ENCODE measurements around the gene TRERF1. TPM values are rescaled to one million over a fixed set of nuclear protein-coding genes. Genes with fewer than 3 reads are reported as not detected.

The TRERF1 gene
- total RNA-seq, 2 donors from 2014 or later: 3.5 to 3.8 TPM

DNA sequence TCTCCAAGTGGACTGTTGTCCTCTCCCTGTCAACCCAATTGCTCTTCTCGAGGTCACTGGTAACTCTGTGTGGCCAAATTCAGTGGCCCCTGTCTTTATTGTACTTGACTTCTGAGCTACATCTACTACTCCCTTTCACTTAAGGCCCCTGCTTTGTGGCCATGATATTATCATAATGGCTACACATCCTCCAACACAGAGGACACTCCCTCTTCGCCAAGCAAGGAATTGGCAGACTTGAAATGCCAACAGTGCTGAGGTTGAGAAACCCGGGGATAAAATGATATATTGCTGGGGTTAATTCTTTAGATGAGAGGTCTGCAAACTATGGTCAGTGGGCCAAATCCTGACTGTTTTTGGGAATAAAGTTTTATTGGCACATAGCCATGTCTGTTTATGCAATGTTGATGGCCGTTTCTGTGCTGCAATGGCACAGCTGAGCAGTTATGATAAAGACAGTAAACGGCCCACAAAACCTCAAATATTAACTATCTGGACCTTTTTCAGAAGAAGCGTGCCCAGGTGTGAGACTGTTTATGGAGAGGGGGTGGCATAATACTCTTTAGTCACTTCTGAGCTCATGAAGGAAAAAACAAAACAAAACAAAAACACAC lies 222.1 kb downstream of the TRERF1 start:
- intact Hi-C loops (cut with DNase I): no loop called here
- Histone ChIP-seq H3K9me3 (no peaks in the 10 kb centered on the region), H3K4me1 (no peaks in the 10 kb centered on the region), H3K36me3 (no peaks in the 10 kb centered on the region), H3K4me3 (no peak overlapping the region), H3K9ac (ENCODE audit: low read depth in 2 of 2, low read length in 2 of 2) (no peak overlapping the region), H3K27me3 (no peaks in the 10 kb centered on the region), H3K27ac (no peak overlapping the region)
- no peak for DNase-seq
- TF ChIP-seq, protein P1, sequence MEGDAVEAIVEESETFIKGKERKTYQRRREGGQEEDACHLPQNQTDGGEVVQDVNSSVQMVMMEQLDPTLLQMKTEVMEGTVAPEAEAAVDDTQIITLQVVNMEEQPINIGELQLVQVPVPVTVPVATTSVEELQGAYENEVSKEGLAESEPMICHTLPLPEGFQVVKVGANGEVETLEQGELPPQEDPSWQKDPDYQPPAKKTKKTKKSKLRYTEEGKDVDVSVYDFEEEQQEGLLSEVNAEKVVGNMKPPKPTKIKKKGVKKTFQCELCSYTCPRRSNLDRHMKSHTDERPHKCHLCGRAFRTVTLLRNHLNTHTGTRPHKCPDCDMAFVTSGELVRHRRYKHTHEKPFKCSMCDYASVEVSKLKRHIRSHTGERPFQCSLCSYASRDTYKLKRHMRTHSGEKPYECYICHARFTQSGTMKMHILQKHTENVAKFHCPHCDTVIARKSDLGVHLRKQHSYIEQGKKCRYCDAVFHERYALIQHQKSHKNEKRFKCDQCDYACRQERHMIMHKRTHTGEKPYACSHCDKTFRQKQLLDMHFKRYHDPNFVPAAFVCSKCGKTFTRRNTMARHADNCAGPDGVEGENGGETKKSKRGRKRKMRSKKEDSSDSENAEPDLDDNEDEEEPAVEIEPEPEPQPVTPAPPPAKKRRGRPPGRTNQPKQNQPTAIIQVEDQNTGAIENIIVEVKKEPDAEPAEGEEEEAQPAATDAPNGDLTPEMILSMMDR (IDR thresholded peaks at IDR 0.05): no peak

DNA sequence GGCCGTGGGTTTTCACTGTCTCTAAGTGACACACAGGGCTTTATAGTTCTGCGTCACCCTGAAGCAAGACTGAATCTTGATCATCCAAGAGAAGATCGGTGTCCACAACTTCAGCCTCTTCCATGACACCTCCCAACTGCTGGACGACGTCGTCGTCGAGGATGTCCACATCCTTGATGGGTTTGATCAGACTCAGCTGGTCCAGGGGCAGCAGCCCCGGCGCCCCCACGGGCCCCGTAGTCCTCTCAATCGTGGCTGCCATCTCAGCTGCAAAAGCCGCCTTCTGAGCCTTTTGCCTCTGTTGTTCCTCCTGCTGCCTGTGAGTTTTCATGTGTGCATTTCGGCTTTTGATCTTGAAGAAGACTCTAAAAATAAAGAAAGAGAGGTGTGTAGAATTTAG lies 223.4 kb downstream of the TRERF1 start:
- DNase-seq: no peak
- no peaks in the 10 kb centered on the region for H3K27me3 ChIP-seq
- H3K9me3 ChIP-seq: no peaks in the 10 kb centered on the region
- no peaks in the 10 kb centered on the region for H3K36me3 ChIP-seq
- H3K4me1 ChIP-seq: no peaks in the 10 kb centered on the region
- H3K4me3 ChIP-seq: no peak overlapping the region
- peak overlapping the region; percentile 76 for H3K27ac ChIP-seq
- TF ChIP-seq, protein P1 (IDR thresholded peaks at IDR 0.05): no peak
- intact Hi-C loops (cut with DNase I): no loop called here
- H3K9ac ChIP-seq (ENCODE audit: low read depth in 2 of 2, low read length in 2 of 2): no peak overlapping the region

DNA sequence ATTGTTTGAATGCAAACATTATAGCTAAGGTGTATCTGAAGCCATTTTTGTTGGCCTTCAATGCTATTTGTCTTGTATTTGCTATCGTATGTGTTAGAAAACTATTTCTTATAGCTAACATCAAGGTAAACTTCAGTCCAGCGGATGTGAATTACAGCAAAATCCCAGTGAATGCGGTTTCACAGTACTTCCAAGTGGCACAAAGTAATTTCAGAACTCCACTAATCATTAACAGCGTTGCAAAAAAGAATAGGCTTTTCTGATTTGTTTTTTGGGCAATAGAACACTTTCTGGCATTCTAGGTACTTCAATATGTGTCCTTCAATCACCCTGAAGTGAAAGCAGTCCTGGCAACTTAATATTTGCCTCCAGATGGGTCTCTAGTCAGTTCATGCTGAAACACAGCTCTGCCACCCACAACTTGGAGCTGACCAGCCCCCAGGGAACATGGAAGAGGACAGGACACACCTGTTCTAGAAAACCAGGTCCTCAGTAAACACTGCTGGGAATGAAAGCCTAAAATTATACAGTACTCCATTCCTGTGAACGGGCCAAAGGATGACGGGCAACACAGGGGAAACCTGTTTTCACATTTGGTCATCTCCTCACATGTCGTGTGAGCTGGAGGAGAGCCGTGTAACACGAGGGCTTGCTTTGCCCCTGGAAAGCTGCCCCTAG lies 224.4 kb downstream of the TRERF1 start:
- H3K36me3 ChIP-seq: no peaks in the 10 kb centered on the region
- TF ChIP-seq, protein P1 (IDR thresholded peaks at IDR 0.05): no peak
- H3K9ac ChIP-seq (ENCODE audit: low read depth in 2 of 2, low read length in 2 of 2): peak overlapping the region in 1 of 2 donors; percentile 73
- H3K27ac ChIP-seq: peak overlapping the region; percentile 76
- no peaks in the 10 kb centered on the region for H3K9me3 ChIP-seq
- no peak for DNase-seq
- H3K4me1 ChIP-seq: no peaks in the 10 kb centered on the region
- intact Hi-C loops (cut with DNase I): no loop called here
- no peak overlapping the region for H3K4me3 ChIP-seq
- no peaks in the 10 kb centered on the region for H3K27me3 ChIP-seq

DNA sequence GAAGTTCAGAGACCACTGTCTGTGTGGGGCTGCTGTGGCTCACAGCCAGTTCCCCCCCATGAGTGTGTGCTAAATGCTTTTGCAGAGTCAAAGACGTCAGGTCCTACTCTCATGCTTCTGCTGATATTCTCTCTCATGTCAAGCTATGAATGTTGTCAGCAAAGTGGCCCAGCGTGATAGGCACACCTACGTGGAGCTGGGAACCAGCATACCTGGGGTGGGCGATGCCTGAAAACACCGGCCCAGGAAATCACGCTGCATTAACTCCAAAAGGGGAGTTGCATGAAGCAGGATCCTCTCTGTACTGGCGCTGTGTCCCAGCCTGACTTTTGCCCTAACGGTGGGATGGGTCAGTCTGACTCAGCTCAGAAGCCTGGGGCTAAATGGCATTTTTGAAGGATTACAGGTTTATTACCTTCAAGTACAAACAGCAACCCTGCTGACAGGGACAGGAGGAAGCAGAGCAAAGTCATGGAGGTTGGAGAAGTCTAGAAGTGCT lies 225.0 kb downstream of the TRERF1 start:
- DNase-seq: peak; percentile 84
- H3K27ac ChIP-seq: peak overlapping the region; percentile 76
- no peaks in the 10 kb centered on the region for H3K27me3 ChIP-seq
- H3K9me3 ChIP-seq: no peaks in the 10 kb centered on the region
- TF ChIP-seq, protein P1 (IDR thresholded peaks at IDR 0.05): no peak
- H3K36me3 ChIP-seq: no peaks in the 10 kb centered on the region
- peak overlapping the region in 1 of 2 donors; percentile 73 for H3K9ac ChIP-seq (ENCODE audit: low read depth in 2 of 2, low read length in 2 of 2)
- intact Hi-C loops (cut with DNase I): no loop called here
- no peaks in the 10 kb centered on the region for H3K4me1 ChIP-seq
- no peak overlapping the region for H3K4me3 ChIP-seq

DNA sequence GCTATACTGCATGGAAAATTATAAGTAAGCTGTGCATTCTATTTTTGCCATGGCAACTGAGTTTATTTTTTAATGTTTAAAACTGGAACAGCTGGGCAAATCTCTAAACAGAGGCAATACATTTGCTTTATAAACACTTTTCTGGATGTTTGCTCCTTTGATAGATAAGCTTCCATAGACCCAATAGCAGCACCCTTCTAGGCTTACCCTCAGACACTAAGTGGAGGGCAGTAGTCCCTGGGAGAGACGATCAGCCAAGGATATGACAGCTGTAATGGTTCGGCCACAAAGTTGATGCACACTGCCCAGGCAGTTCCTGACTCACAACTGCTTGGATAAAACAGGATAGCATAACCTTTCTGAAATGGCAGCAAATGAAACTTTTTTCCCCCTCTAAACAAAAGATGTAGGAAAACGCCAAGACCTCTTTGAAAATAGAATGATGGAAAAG lies 225.5 kb downstream of the TRERF1 start:
- no peak for DNase-seq
- H3K4me1 ChIP-seq: no peaks in the 10 kb centered on the region

More for the DNA sequence above, 225.5 kb downstream of the TRERF1 start:
- no peaks in the 10 kb centered on the region for H3K27me3 ChIP-seq
- TF ChIP-seq, protein P1 (IDR thresholded peaks at IDR 0.05): no peak
- H3K4me3 ChIP-seq: no peak overlapping the region
- intact Hi-C loops (cut with DNase I): no loop called here
- no peaks in the 10 kb centered on the region for H3K9me3 ChIP-seq
- H3K36me3 ChIP-seq: no peaks in the 10 kb centered on the region
- H3K9ac ChIP-seq (ENCODE audit: low read depth in 2 of 2, low read length in 2 of 2): peak overlapping the region in 1 of 2 donors; percentile 73
- H3K27ac ChIP-seq: peak overlapping the region; percentile 76
